ENCODE measurements around the gene REPIN1. TPM values are rescaled to one million over a fixed set of nuclear protein-coding genes. Genes with fewer than 3 reads are reported as not detected.
A peak's percentile ranks its signal among the peaks of the same experiment; 100 is the strongest.

Gene REPIN1
- total RNA-seq, 1 donor from 2014 or later = 146 TPM

GRCh38 chr7:150332852-150333635 lies 35.6 kb upstream of the REPIN1 start:
- H3K4me1 Mint-ChIP-seq (ENCODE audit: low read depth, unreplicated experiment) = peaks cover 15% of the 10 kb centered on the region
- H3K27ac Mint-ChIP-seq (ENCODE audit: unreplicated experiment) = no peak overlapping the region
- peaks cover 12% of the 10 kb centered on the region for H3K27me3 Mint-ChIP-seq (ENCODE audit: unreplicated experiment)
- TF ChIP-seq, protein P1, sequence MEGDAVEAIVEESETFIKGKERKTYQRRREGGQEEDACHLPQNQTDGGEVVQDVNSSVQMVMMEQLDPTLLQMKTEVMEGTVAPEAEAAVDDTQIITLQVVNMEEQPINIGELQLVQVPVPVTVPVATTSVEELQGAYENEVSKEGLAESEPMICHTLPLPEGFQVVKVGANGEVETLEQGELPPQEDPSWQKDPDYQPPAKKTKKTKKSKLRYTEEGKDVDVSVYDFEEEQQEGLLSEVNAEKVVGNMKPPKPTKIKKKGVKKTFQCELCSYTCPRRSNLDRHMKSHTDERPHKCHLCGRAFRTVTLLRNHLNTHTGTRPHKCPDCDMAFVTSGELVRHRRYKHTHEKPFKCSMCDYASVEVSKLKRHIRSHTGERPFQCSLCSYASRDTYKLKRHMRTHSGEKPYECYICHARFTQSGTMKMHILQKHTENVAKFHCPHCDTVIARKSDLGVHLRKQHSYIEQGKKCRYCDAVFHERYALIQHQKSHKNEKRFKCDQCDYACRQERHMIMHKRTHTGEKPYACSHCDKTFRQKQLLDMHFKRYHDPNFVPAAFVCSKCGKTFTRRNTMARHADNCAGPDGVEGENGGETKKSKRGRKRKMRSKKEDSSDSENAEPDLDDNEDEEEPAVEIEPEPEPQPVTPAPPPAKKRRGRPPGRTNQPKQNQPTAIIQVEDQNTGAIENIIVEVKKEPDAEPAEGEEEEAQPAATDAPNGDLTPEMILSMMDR (IDR thresholded peaks at IDR 0.05; ENCODE audit: partially characterized antibody, unreplicated experiment) = no peak
- DNase-seq = no peak
- H3K36me3 Mint-ChIP-seq (ENCODE audit: unreplicated experiment) = no peaks in the 10 kb centered on the region
- no peak overlapping the region for H3K4me3 Mint-ChIP-seq (ENCODE audit: unreplicated experiment)
- peaks cover 2% of the 10 kb centered on the region for H3K9me3 Mint-ChIP-seq (ENCODE audit: unreplicated experiment)

GRCh38 chr7:150333659-150334058 lies 35.0 kb upstream of the REPIN1 start:
- Mint-ChIP-seq H3K9me3 (ENCODE audit: unreplicated experiment) (peaks cover 2% of the 10 kb centered on the region), H3K4me3 (ENCODE audit: unreplicated experiment) (no peak overlapping the region), H3K27me3 (ENCODE audit: unreplicated experiment) (peaks cover 13% of the 10 kb centered on the region), H3K36me3 (ENCODE audit: unreplicated experiment) (no peaks in the 10 kb centered on the region), H3K27ac (ENCODE audit: unreplicated experiment) (no peak overlapping the region), H3K4me1 (ENCODE audit: low read depth, unreplicated experiment) (peaks cover 17% of the 10 kb centered on the region)
- TF ChIP-seq, protein P1 (IDR thresholded peaks at IDR 0.05; ENCODE audit: partially characterized antibody, unreplicated experiment) = no peak
- DNase-seq = no peak

GRCh38 chr7:150334108-150334507 lies 34.5 kb upstream of the REPIN1 start:
- peaks cover 13% of the 10 kb centered on the region for H3K27me3 Mint-ChIP-seq (ENCODE audit: unreplicated experiment)
- DNase-seq = no peak
- no peak overlapping the region for H3K4me3 Mint-ChIP-seq (ENCODE audit: unreplicated experiment)
- TF ChIP-seq, protein P1 (IDR thresholded peaks at IDR 0.05; ENCODE audit: partially characterized antibody, unreplicated experiment) = no peak
- peak overlapping the region; percentile 43 for H3K27ac Mint-ChIP-seq (ENCODE audit: unreplicated experiment)
- peaks cover 2% of the 10 kb centered on the region for H3K9me3 Mint-ChIP-seq (ENCODE audit: unreplicated experiment)
- H3K4me1 Mint-ChIP-seq (ENCODE audit: low read depth, unreplicated experiment) = peaks cover 17% of the 10 kb centered on the region
- H3K36me3 Mint-ChIP-seq (ENCODE audit: unreplicated experiment) = no peaks in the 10 kb centered on the region

DNA sequence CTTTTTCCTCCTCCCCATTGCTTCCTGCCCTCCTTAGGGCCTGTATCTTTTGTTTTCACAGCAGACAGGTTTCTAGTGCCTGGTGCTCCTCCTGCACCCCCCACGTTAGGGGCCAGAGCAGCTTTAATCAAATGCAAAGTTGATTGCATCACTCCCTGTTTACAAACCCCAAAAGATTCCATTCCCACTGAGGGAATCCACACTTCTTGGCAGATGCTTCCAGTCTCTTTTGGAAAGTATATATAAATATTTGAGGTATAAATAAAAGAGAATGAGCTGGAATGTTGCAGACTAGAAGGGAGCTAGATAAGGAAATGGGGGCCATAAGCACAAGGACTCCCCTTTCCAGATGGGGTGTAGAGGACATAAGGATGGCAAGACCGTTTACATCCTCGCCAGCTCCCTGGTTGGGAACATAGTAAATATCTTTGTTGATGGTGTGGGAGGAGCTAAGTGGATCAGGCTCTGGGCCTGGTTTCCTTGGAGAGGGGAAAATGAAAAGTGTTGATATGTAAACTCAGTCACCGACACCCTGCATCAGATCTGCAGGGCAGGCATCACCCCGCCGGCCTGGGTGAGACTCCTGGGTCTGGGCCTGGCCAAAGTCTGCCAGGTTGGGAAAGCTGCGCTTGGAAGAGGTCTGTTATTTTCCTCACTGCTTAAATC lies 33.4 kb upstream of the REPIN1 start:
- H3K36me3 Mint-ChIP-seq (ENCODE audit: unreplicated experiment) = no peaks in the 10 kb centered on the region
- H3K4me3 Mint-ChIP-seq (ENCODE audit: unreplicated experiment) = no peak overlapping the region
- H3K4me1 Mint-ChIP-seq (ENCODE audit: low read depth, unreplicated experiment) = peaks cover 17% of the 10 kb centered on the region
- peaks cover 16% of the 10 kb centered on the region for H3K27me3 Mint-ChIP-seq (ENCODE audit: unreplicated experiment)
- H3K27ac Mint-ChIP-seq (ENCODE audit: unreplicated experiment) = no peak overlapping the region
- TF ChIP-seq, protein P1 (IDR thresholded peaks at IDR 0.05; ENCODE audit: partially characterized antibody, unreplicated experiment) = no peak
- H3K9me3 Mint-ChIP-seq (ENCODE audit: unreplicated experiment) = peaks cover 2% of the 10 kb centered on the region
- DNase-seq = no peak

GRCh38 chr7:150335774-150336112 lies 32.9 kb upstream of the REPIN1 start:
- Mint-ChIP-seq H3K9me3 (ENCODE audit: unreplicated experiment) (peaks cover 2% of the 10 kb centered on the region), H3K4me1 (ENCODE audit: low read depth, unreplicated experiment) (peaks cover 17% of the 10 kb centered on the region), H3K36me3 (ENCODE audit: unreplicated experiment) (no peaks in the 10 kb centered on the region), H3K27ac (ENCODE audit: unreplicated experiment) (no peak overlapping the region), H3K4me3 (ENCODE audit: unreplicated experiment) (no peak overlapping the region), H3K27me3 (ENCODE audit: unreplicated experiment) (peaks cover 17% of the 10 kb centered on the region)
- no peak for DNase-seq
- TF ChIP-seq, protein P1 (IDR thresholded peaks at IDR 0.05; ENCODE audit: partially characterized antibody, unreplicated experiment) = no peak

Data from glutamatergic neuron (in vitro differentiated cells).